OCI-LY1 (cell line): ENCODE data around the gene C9orf50.

Source experiments
- H2AFZ ChIP-seq: fragments of 200-600 bp; sonication (generic), shearing (Covaris generic); 2 replicates; pipeline ENCODE4 v1.6.0; 2014; ENCODE audit warnings: antibody characterized with exemption, mild to moderate bottlenecking, low read length
- H3F3A ChIP-seq: fragments of 200-600 bp; sonication (generic), shearing (Covaris generic); 2 replicates; pipeline ENCODE4 v1.6.0; 2014; ENCODE audit warnings: mild to moderate bottlenecking, antibody characterized with exemption, low read length, moderate library complexity; ENCODE audit not compliant: insufficient read depth
- H3K27ac ChIP-seq: fragments of 200-600 bp; sonication (generic); 2 replicates; pipeline ENCODE4 v1.5.1; 2014; ENCODE audit warnings: low read length, mixed run types, mild to moderate bottlenecking, low read depth; ENCODE audit not compliant: poor library complexity, severe bottlenecking
- H3K27me3 ChIP-seq: fragments of 200-600 bp; sonication (generic); 2 replicates; pipeline ENCODE4 v1.6.0; 2014; ENCODE audit warnings: antibody characterized with exemption, mild to moderate bottlenecking, low read length, moderate library complexity; ENCODE audit not compliant: insufficient read depth
- H3K36me3 ChIP-seq: fragments of 200-600 bp; sonication (generic); 2 replicates; pipeline ENCODE4 v1.6.1; 2014; ENCODE audit warnings: mild to moderate bottlenecking, antibody characterized with exemption, low read length, moderate library complexity, mixed read lengths; ENCODE audit not compliant: insufficient read depth
- H3K4me1 ChIP-seq: fragments of 200-600 bp; sonication (generic); 2 replicates; pipeline ENCODE4 v1.5.1; 2014; ENCODE audit warnings: mild to moderate bottlenecking, low read length, moderate library complexity; ENCODE audit not compliant: insufficient read depth, severe bottlenecking
- H3K4me2 ChIP-seq: fragments of 200-600 bp; sonication (generic), shearing (Covaris generic); 2 replicates; pipeline ENCODE4 v1.6.1; 2014; ENCODE audit warnings: low read length
- H3K4me3 ChIP-seq: fragments of 200-600 bp; sonication (generic); 2 replicates; pipeline ENCODE4 v1.5.1; 2014; ENCODE audit warnings: low read length, low read depth, mild to moderate bottlenecking, mixed read lengths; ENCODE audit not compliant: poor library complexity, severe bottlenecking
- H3K79me2 ChIP-seq: fragments of 200-600 bp; shearing (Covaris generic); 2 replicates; pipeline ENCODE4 v1.6.1; 2016; ENCODE audit warnings: mixed run types, low read length, mixed read lengths; ENCODE audit not compliant: insufficient read depth
- H3K9ac ChIP-seq: fragments of 200-600 bp; sonication (generic), shearing (Covaris generic); 2 replicates; pipeline ENCODE4 v1.6.1; 2014; ENCODE audit warnings: mild to moderate bottlenecking, low read length, mixed read lengths
- H3K9me2 ChIP-seq: fragments of 200-600 bp; sonication (generic), shearing (Covaris generic); 2 replicates; pipeline ENCODE4 v1.6.1; 2014; ENCODE audit warnings: low read depth, mild to moderate bottlenecking, low read length, mixed read lengths
- H3K9me3 ChIP-seq: fragments of 200-600 bp; shearing (Covaris generic); 2 replicates; pipeline ENCODE4 v1.6.1; 2014; ENCODE audit warnings: low read length, mixed read lengths
- H4K20me1 ChIP-seq: fragments of 200-600 bp; sonication (generic), shearing (Covaris generic); 2 replicates; pipeline ENCODE4 v1.6.0; 2016; ENCODE audit warnings: mild to moderate bottlenecking, low read length; ENCODE audit not compliant: insufficient read depth
- CTCF ChIP-seq: fragments of 200-600 bp; sonication (generic), shearing (Covaris generic); IDR thresholded peaks from 2 replicates; pipeline ENCODE4 v1.5.1; 2017; ENCODE audit warnings: mild to moderate bottlenecking, antibody characterized with exemption, low read length, moderate library complexity, mixed read lengths
- EZH2 ChIP-seq: fragments of 200-600 bp; sonication (generic), shearing (Covaris generic); IDR thresholded peaks from 2 replicates; pipeline ENCODE4 v1.8.0; 2017; ENCODE audit warnings: borderline replicate concordance, mixed run types, mild to moderate bottlenecking, antibody characterized with exemption, low read length, moderate library complexity, mixed read lengths

C9orf50 gene

DNA sequence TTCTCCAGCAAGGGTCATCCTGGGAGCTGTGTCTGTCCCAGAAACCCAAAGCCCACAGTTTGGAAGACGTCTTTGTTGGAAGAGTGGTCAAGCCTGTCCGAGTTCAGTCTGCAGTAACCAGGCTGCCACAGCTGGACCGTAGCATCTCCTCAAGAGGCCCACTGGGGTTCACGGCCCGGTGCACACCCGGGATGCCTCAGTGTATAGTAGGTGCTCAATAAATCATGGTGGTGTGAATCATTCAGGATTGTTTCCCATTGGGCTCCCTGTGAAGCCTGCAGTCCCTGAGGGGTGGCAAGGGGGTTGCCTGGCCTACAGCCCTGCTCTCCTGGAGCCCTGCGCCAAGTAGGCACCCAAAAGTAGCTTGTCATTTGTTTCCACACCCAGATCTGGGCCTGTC, 34.3 kb upstream of the C9orf50 start:
- Histone ChIP-seq H3K27ac (no peak overlapping the region), H3K4me1 (no peaks in the 10 kb centered on the region), H3K4me3 (no peak overlapping the region), H3K4me2 (no peak overlapping the region), H3K9me2 (no peaks in the 10 kb centered on the region), H3K79me2 (no peaks in the 10 kb centered on the region), H3F3A (no peaks in the 10 kb centered on the region), H3K36me3 (no peaks in the 10 kb centered on the region), H4K20me1 (no peaks in the 10 kb centered on the region), H2AFZ (no peak overlapping the region), H3K9ac (no peak overlapping the region), H3K9me3 (no peaks in the 10 kb centered on the region), H3K27me3 (0 out of 2 replicates have a peak, but pooled peaks cover 3% of the 10 kb centered on the region)
- no peak for TF ChIP-seq EZH2
- TF ChIP-seq CTCF = no peak

DNA sequence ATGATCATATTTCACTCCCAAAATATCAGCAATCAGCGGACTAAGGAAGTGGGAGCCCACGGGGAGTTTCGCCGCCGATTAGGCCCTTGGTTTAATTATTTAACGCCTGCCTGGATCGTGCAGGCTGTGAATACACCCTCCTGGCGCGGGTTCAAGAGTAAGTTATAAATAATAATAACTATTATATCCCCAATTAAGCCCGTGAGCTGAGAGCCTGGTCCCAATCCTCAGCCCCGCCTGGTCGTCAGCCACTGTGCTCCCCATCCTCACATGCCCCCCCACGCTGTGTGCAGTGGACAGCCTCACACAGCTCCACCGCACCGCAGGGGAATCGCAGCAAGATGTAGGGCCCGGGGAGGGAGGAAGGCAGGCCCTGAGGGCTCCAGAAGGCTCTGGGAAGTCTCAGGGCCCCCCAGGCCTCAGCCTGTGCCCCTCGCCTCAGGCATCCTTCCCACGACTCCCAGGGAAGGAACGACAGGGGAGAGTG, 33.7 kb upstream of the C9orf50 start:
- Histone ChIP-seq H3K4me2 (no peak overlapping the region), H3K9me2 (no peaks in the 10 kb centered on the region)
- no peak for TF ChIP-seq CTCF
- TF ChIP-seq EZH2 = no peak

DNA sequence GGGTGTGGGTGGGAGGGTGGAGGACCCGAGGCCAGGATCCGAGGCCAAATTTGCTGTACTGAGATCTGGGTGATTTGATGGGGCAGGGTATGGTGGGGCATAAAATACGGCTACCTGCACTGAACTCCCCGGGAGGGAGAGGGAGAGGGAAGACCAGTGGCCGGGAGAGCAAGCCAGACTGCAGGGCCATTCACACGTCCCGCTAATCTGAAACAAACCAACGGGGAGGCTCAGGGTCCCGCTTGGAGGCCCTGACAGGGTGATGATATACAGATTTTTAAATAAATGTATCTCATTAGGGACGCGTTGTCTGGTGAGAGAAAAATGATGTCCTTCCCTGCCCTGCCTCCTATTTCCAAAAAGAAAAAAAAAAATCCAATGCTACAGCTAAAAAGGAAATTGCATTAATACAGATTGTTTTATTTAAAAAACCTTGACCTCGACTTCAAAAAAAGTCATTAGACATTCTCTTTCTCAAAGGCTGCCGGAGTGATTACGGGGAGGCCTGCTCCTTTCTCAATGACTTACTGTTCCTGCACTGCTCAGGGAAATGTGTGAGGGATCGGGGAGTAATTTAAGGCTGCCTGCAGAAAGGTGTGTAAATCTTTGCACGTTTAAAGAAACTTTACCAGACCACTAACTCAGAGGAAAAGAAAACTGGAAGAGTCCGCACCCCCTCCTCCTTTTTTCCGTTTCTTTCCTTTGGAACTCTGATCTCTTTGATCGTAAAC, 33.1 kb upstream of the C9orf50 start:
- Histone ChIP-seq H3K9me3 (no peaks in the 10 kb centered on the region), H2AFZ (no peak overlapping the region), H3K4me3 (no peak overlapping the region), H3F3A (no peaks in the 10 kb centered on the region), H3K27me3 (no peaks in the 10 kb centered on the region), H4K20me1 (no peaks in the 10 kb centered on the region), H3K9ac (no peak overlapping the region), H3K27ac (no peak overlapping the region), H3K36me3 (no peaks in the 10 kb centered on the region), H3K4me2 (no peak overlapping the region), H3K9me2 (no peaks in the 10 kb centered on the region), H3K4me1 (no peaks in the 10 kb centered on the region), H3K79me2 (no peaks in the 10 kb centered on the region)
- TF ChIP-seq EZH2 (no peak), CTCF (no peak)

More for the DNA sequence above, 33.7 kb upstream of the C9orf50 start:
- Histone ChIP-seq H3K9me3 (no peaks in the 10 kb centered on the region), H3K79me2 (no peaks in the 10 kb centered on the region), H2AFZ (no peak overlapping the region), H3K4me1 (no peaks in the 10 kb centered on the region), H4K20me1 (no peaks in the 10 kb centered on the region), H3K27me3 (0 out of 2 replicates have a peak, but pooled peaks cover 3% of the 10 kb centered on the region), H3F3A (no peaks in the 10 kb centered on the region), H3K36me3 (no peaks in the 10 kb centered on the region), H3K9ac (no peak overlapping the region), H3K27ac (no peak overlapping the region), H3K4me3 (no peak overlapping the region)
